B cell (primary cell): Measurements from ENCODE around the gene PTCD1.

ENCODE experiments used
- CTCF ChIP-seq: fragments of 200-600 bp; IDR thresholded peaks from one replicate; pipeline ENCODE4 v1.8.0; 2022; ENCODE audit warnings: antibody characterized with exemption, mild to moderate bottlenecking
- EZH2 ChIP-seq: IDR thresholded peaks from 2 replicates; pipeline ENCODE4 v1.6.1; 2012; ENCODE audit warnings: borderline replicate concordance, low read depth, mild to moderate bottlenecking, moderate library complexity, low read length; ENCODE audit not compliant: insufficient read depth, poor library complexity, severe bottlenecking

GRCh38 chr7:99384523-99384922 lies 54.1 kb downstream of the PTCD1 start:
- TF ChIP-seq CTCF (no peak), EZH2 (no peak)
